ENCODE measurements around the gene SPOCD1.

DNA sequence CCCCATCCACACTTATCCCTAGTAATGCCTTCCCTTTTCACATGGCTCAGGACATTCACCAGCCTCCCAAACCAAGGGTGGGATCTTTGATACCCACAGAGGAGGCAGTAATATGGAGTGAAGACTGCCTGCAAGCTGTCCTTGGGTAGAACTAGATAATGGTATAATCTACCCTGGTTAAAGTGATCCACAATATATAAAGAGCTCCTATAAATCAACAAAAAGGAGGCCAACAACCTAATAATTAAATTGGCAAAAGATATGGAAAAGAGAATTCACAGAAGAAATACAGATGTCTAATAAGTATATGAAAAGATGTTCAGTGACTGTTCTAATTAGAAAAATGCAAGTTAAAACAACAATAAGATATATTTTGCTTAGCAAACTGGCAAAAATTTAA lies 30.7 kb upstream of the SPOCD1 start:
- TF ChIP-seq, protein P1, sequence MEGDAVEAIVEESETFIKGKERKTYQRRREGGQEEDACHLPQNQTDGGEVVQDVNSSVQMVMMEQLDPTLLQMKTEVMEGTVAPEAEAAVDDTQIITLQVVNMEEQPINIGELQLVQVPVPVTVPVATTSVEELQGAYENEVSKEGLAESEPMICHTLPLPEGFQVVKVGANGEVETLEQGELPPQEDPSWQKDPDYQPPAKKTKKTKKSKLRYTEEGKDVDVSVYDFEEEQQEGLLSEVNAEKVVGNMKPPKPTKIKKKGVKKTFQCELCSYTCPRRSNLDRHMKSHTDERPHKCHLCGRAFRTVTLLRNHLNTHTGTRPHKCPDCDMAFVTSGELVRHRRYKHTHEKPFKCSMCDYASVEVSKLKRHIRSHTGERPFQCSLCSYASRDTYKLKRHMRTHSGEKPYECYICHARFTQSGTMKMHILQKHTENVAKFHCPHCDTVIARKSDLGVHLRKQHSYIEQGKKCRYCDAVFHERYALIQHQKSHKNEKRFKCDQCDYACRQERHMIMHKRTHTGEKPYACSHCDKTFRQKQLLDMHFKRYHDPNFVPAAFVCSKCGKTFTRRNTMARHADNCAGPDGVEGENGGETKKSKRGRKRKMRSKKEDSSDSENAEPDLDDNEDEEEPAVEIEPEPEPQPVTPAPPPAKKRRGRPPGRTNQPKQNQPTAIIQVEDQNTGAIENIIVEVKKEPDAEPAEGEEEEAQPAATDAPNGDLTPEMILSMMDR (conservative IDR thresholded peaks at IDR 0.05), result no peak
- TF ChIP-seq EZH2 (IDR thresholded peaks at IDR 0.05; ENCODE audit: low read depth), result no peak
